HL-60 (cell line): ENCODE measurements around the gene RNF168.
A peak's percentile ranks its signal among the peaks of the same experiment; 100 is the strongest.

Source experiments
- DNase-seq, 2 experiments: peaks; one replicate each; pipeline ENCODE4 v3.0.0-alpha.2; 2010 to 2020; ENCODE audit warnings: low read depth in 1 of 2, low spot score in 1 of 2
- H3K27ac ChIP-seq: fragments of 250-450 bp; sonication (Bioruptor Pico); replicated peaks from 2 replicates; pipeline ENCODE4 v1.5.1; 2020; ENCODE audit warnings: mild to moderate bottlenecking, moderate library complexity
- H3K27me3 ChIP-seq: fragments of 250-450 bp; sonication (Bioruptor Pico); 2 replicates; pipeline ENCODE4 v1.5.1; 2021; ENCODE audit warnings: mild to moderate bottlenecking, moderate library complexity; ENCODE audit not compliant: insufficient read depth, poor library complexity, severe bottlenecking
- H3K4me3 ChIP-seq: replicated peaks from 2 replicates; pipeline ENCODE4 v1.5.1; 2011; ENCODE audit warnings: mild to moderate bottlenecking, control low read depth, low read length; ENCODE audit not compliant: insufficient read depth
- CTCF ChIP-seq: IDR thresholded peaks from one replicate; pipeline ENCODE4 v1.5.1; 2011; ENCODE audit warnings: low read length, control low read depth, inconsistent platforms; ENCODE audit not compliant: insufficient read depth
- GABPA ChIP-seq: IDR thresholded peaks from 2 replicates; pipeline ENCODE4 v1.6.1; 2012; ENCODE audit warnings: low read depth
- POLR2AphosphoS5 ChIP-seq: IDR thresholded peaks from 2 replicates; pipeline ENCODE4 v1.6.1; 2012; ENCODE audit warnings: low read depth
- REST ChIP-seq: IDR thresholded peaks from 2 replicates; pipeline ENCODE4 v1.6.1; 2012; ENCODE audit warnings: low read depth; ENCODE audit not compliant: insufficient replicate concordance
- SPI1 ChIP-seq: IDR thresholded peaks from 2 replicates; pipeline ENCODE4 v1.6.1; 2012; ENCODE audit warnings: low read depth, mild to moderate bottlenecking, borderline replicate concordance

Gene RNF168

GRCh38 chr3:196547067-196547466, 43.5 kb upstream of the RNF168 start:
- DNase-seq: no peak
- no peak overlapping the region for H3K4me3 ChIP-seq
- no peak overlapping the region for H3K27ac ChIP-seq
- H3K27me3 ChIP-seq: no peaks in the 10 kb centered on the region
- TF ChIP-seq REST: no peak
- no peak for TF ChIP-seq POLR2AphosphoS5
- no peak for TF ChIP-seq SPI1
- TF ChIP-seq GABPA: no peak
- TF ChIP-seq CTCF: no peak

- no peak for DNase-seq
- Histone ChIP-seq H3K27ac (no peak overlapping the region), H3K27me3 (no peaks in the 10 kb centered on the region), H3K4me3 (no peak overlapping the region)
- TF ChIP-seq GABPA: no peak
- no peak for TF ChIP-seq POLR2AphosphoS5
- TF ChIP-seq CTCF: no peak
- TF ChIP-seq REST: no peak
- no peak for TF ChIP-seq SPI1
These were observed 43.0 kb upstream of the RNF168 start for GRCh38 chr3:196546537-196546936.

GRCh38 chr3:196544491-196544992, 41.0 kb upstream of the RNF168 start:
- H3K27ac ChIP-seq: no peak overlapping the region
- TF ChIP-seq GABPA (no peak), SPI1 (peak; percentile 20; the same call in 1 of the 2 replicates)

GRCh38 chr3:196541684-196542445, 38.3 kb upstream of the RNF168 start:
- no peak for DNase-seq
- Histone ChIP-seq H3K27me3 (no peaks in the 10 kb centered on the region), H3K27ac (no peak overlapping the region), H3K4me3 (no peak overlapping the region)
- no peak for TF ChIP-seq CTCF
- TF ChIP-seq SPI1: no peak
- no peak for TF ChIP-seq REST
- TF ChIP-seq GABPA: no peak
- no peak for TF ChIP-seq POLR2AphosphoS5

More at GRCh38 chr3:196544491-196544992, 41.0 kb upstream of the RNF168 start:
- no peak for DNase-seq
- no peaks in the 10 kb centered on the region for H3K27me3 ChIP-seq
- H3K4me3 ChIP-seq: no peak overlapping the region
